Renal cortical epithelial cell (primary cell): ENCODE data around the gene ATP11A. TPM values are rescaled to one million over a fixed set of nuclear protein-coding genes. Genes with fewer than 3 reads are reported as not detected.

ENCODE experiments used
- DNase-seq: peaks from one replicate; pipeline ENCODE4 v3.0.0-alpha.2; 2011; ENCODE audit warnings: low read depth
- total RNA-seq: library from RNA; depleted of rRNA; stranded (reverse); fragments of >200 nt; gene quantifications from 2 replicates; pipeline ENCODE4 v1.2.3, GENCODE V29; 2014

Gene ATP11A
- total RNA-seq, 1 donor from 2014 or later: 171 TPM

GRCh38 chr13:112710855-112711527 is 21.2 kb downstream of the ATP11A start:
- DNase-seq: no peak

- DNase-seq: peak; percentile 98
Measured at GRCh38 chr13:112711528-112712265, 21.9 kb downstream of the ATP11A start.

GRCh38 chr13:112712451-112713207 is 22.8 kb downstream of the ATP11A start:
- no peak for DNase-seq

- no peak for DNase-seq
Measured at GRCh38 chr13:112713517-112714253, 23.8 kb downstream of the ATP11A start.

- DNase-seq: no peak
Measured at GRCh38 chr13:112714376-112715174, 24.7 kb downstream of the ATP11A start.

- DNase-seq: no peak
Measured at GRCh38 chr13:112715210-112715609, 25.4 kb downstream of the ATP11A start.

GRCh38 chr13:112715715-112716460 is 26.1 kb downstream of the ATP11A start:
- DNase-seq: no peak

GRCh38 chr13:112716461-112716820 is 26.6 kb downstream of the ATP11A start:
- no peak for DNase-seq

- no peak for DNase-seq
Measured at GRCh38 chr13:112716841-112717520, 27.1 kb downstream of the ATP11A start.

- DNase-seq: no peak
Measured at GRCh38 chr13:112718318-112718717, 28.5 kb downstream of the ATP11A start.

- DNase-seq: no peak
Measured at GRCh38 chr13:112719016-112719415, 29.2 kb downstream of the ATP11A start.

- no peak for DNase-seq
Measured at GRCh38 chr13:112719556-112719955, 29.7 kb downstream of the ATP11A start.

- DNase-seq: no peak
Measured at GRCh38 chr13:112720251-112720650, 30.4 kb downstream of the ATP11A start.

- DNase-seq: no peak
Measured at GRCh38 chr13:112720814-112721197, 31.0 kb downstream of the ATP11A start.

GRCh38 chr13:112721198-112722104 is 31.6 kb downstream of the ATP11A start:
- no peak for DNase-seq

GRCh38 chr13:112722433-112723263 is 32.8 kb downstream of the ATP11A start:
- DNase-seq: peak; percentile 51

- DNase-seq: no peak
Measured at GRCh38 chr13:112723771-112724170, 33.9 kb downstream of the ATP11A start.

- DNase-seq: no peak
Measured at GRCh38 chr13:112724788-112725345, 35.0 kb downstream of the ATP11A start.
